Endothelial cell of umbilical vein (primary cell): ENCODE results near the gene NCMAP. TPM values are rescaled to one million over a fixed set of nuclear protein-coding genes. Genes with fewer than 3 reads are reported as not detected.

Source experiments
- BruUV-seq: library from RNA; stranded (reverse); fragments of 400-500 nt; replicated peaks from 2 replicates; lab custom pipeline; 2021; lab: Mats Ljungman, UMichigan
- CTCF ChIA-PET: fragments of 300-600, 350-600 bp; sonication (Branson Sonifier 250); formaldehyde crosslinking; loops from one replicate; lab custom pipeline; 2021; ENCODE audit warnings: antibody characterized with exemption, inconsistent platforms; lab: Charles Lee
- POLR2A ChIA-PET: fragments of 300-600, 350-600 bp; sonication (Branson Sonifier 250); formaldehyde crosslinking; loops from one replicate; lab custom pipeline; 2021; ENCODE audit warnings: antibody characterized with exemption, inconsistent platforms; lab: Charles Lee
- DNase-seq: peaks from one replicate; pipeline ENCODE4 v3.0.0-alpha.2; 2011; ENCODE audit warnings: low read depth, low spot score
- FAIRE-seq: peaks from 2 replicates; lab custom pipeline; 2011; peaks lifted over from hg19 to GRCh38; lab: Jason Lieb, UNC
- H2AFZ ChIP-seq: 2 replicates; pipeline ENCODE4 v1.6.0; 2012; ENCODE audit warnings: low read depth, low read length, control low read depth, inconsistent platforms
- H3K27ac ChIP-seq: 2 replicates; pipeline ENCODE4 v1.5.1; 2011; ENCODE audit warnings: low read depth, mild to moderate bottlenecking, control low read depth, low read length, moderate library complexity; ENCODE audit not compliant: insufficient read depth
- H3K27me3 ChIP-seq, 2 experiments: 2 replicates each; pipeline versions ENCODE4 v1.6.0 to v1.6.1; 2011; ENCODE audit warnings: low read length in 2 of 2, mixed read lengths in 1 of 2; ENCODE audit not compliant: control insufficient read depth in 2 of 2, insufficient read depth in 2 of 2
- H3K36me3 ChIP-seq, 2 experiments: 2 replicates in 1 of 2; 3 replicates in 1 of 2; pipeline ENCODE4 v1.5.1; 2011; ENCODE audit warnings: low read length in 2 of 2, mild to moderate bottlenecking in 1 of 2, moderate library complexity in 1 of 2; ENCODE audit not compliant: control insufficient read depth in 2 of 2, insufficient read depth in 2 of 2; ENCODE audit errors: extremely low read depth in 1 of 2
- H3K4me1 ChIP-seq: 3 replicates; pipeline ENCODE4 v1.5.1; 2011; ENCODE audit warnings: mild to moderate bottlenecking, low read length; ENCODE audit not compliant: control insufficient read depth, insufficient read depth; ENCODE audit errors: extremely low read depth
- H3K4me2 ChIP-seq: 2 replicates; pipeline ENCODE4 v1.6.1; 2011; ENCODE audit warnings: low read length, control low read depth, mixed read lengths; ENCODE audit not compliant: insufficient read depth
- H3K4me3 ChIP-seq, 3 experiments: fragments of 200-600 bp in 1 of 3; sonication (generic), shearing (Covaris generic) in 1 of 3; replicated peaks in 1 of 3; 2 replicates each; pipeline ENCODE4 v1.5.1; 2011 to 2016; ENCODE audit warnings: control low read depth in 3 of 3, low read length in 3 of 3, mild to moderate bottlenecking in 2 of 3, inconsistent platforms in 1 of 3, low read depth in 1 of 3, moderate library complexity in 1 of 3; ENCODE audit not compliant: insufficient read depth in 1 of 3
- H3K79me2 ChIP-seq: 2 replicates; pipeline ENCODE4 v1.6.0; 2012; ENCODE audit warnings: low read length, inconsistent platforms; ENCODE audit not compliant: control insufficient read depth, insufficient read depth
- H3K9ac ChIP-seq: replicated peaks from 2 replicates; pipeline ENCODE3; 2011; ENCODE audit warnings: low read length, control low read depth; ENCODE audit not compliant: insufficient read depth; ENCODE audit errors: extremely low read depth
- H3K9me1 ChIP-seq: replicated peaks from 3 replicates; pipeline ENCODE4 v1.6.0; 2011; ENCODE audit warnings: mild to moderate bottlenecking, low read length; ENCODE audit not compliant: control insufficient read depth, insufficient read depth; ENCODE audit errors: extremely low read depth
- H3K9me3 ChIP-seq: replicated peaks from 2 replicates; pipeline ENCODE4 v1.5.1; 2012; ENCODE audit warnings: low read length, inconsistent platforms; ENCODE audit not compliant: control insufficient read depth, insufficient read depth
- H4K20me1 ChIP-seq: replicated peaks from 2 replicates; pipeline ENCODE3; 2011; ENCODE audit warnings: mild to moderate bottlenecking, low read length; ENCODE audit not compliant: control insufficient read depth, insufficient read depth; ENCODE audit errors: extremely low read depth
- CTCF ChIP-seq, 2 donors: IDR thresholded peaks; 1 replicate in 1 of 2; 2 replicates in 1 of 2; pipeline ENCODE4 v1.5.1; 2011; ENCODE audit warnings: low read length in 2 of 2, mild to moderate bottlenecking in 2 of 2, moderate library complexity in 2 of 2, control low read depth in 1 of 2, inconsistent platforms in 1 of 2, low read depth in 1 of 2; ENCODE audit not compliant: insufficient read depth in 1 of 2; ENCODE audit errors: extremely low read depth in 1 of 2
- FOS ChIP-seq: IDR thresholded peaks from 2 replicates; pipeline ENCODE4 v1.6.1; 2011; ENCODE audit warnings: mild to moderate bottlenecking, low read length, moderate library complexity, borderline replicate concordance; ENCODE audit not compliant: insufficient read depth
- POLR2AphosphoS5 ChIP-seq: IDR thresholded peaks from 2 replicates; pipeline ENCODE4 v1.6.1; 2012; ENCODE audit warnings: low read depth, mild to moderate bottlenecking, control low read depth, low read length, moderate library complexity; ENCODE audit not compliant: insufficient read depth
- dilution Hi-C: fragments of 300-500 bp; cut with MboI; formaldehyde crosslinking; loops from one replicate; pipeline ENCODE4 v1.15.0; 2019; ENCODE audit warnings: low sequenced_read_pairs; ENCODE audit not compliant: extremely low pct_ligation_motif_present
- intact Hi-C: fragments of 100-400 bp; cut with micrococcal nuclease; formaldehyde crosslinking; loops from one replicate; pipeline ENCODE4 v1.10.0; 2022
- polyA plus RNA-seq, 4 experiments: library from polyadenylated mRNA; depleted of rRNA in 3 of 4; stranded (reverse) in 3 of 4; unstranded in 1 of 4; fragments of >200 nt; gene quantifications; 2 replicates each; pipeline versions ENCODE4 v1.2.1 to v1.2.3, GENCODE V29; 2011 to 2012; ENCODE audit warnings: missing spikeins in 1 of 4
- total RNA-seq: library from RNA; stranded (reverse); gene quantifications from 2 replicates; pipeline ENCODE4 v1.2.3, GENCODE V29; 2021

Gene NCMAP
- total and polyA plus RNA-seq, 2 donors (not counting 3 experiments of a cell fraction or from before 2014, with no cell fraction given): not detected

DNA sequence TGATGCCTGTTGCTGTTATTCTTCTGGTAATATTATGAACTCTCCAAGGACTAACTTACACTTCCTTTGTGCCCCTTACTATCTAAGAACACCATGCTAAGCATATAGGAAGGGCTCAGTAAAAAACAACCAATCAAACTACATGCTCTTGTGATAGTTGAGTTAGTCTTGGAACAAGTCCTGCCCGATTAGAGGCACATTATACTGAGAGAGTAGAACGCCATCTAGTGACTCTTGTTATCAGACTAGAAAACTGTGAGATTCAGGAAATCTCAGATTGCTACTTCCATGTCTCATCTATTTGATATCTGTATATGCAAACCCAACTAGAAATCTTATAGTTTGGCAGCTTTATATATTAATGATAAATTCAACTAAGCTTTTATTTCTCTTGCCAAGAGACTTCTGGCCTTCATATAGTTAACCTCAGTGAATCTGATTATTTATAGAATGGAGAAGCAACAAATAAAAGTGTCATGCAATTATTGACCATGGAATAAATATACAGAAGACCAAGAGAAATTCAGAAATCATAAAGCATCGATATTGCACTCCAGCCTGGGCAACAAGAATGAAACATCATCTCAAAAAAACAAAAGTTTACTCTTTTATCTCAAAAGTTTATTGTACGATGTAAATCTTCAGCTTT, 79.4 kb downstream of the NCMAP start:
- Histone ChIP-seq H3K27me3 (peaks cover 8 to 14% of the 10 kb centered on the region in 2 experiments), H3K4me1 (no peaks in the 10 kb centered on the region), H3K4me3 (no peak overlapping the region), H4K20me1 (no peaks in the 10 kb centered on the region), H3K9ac (no peak overlapping the region), H3K9me3 (no peaks in the 10 kb centered on the region), H3K36me3 (no peaks in the 10 kb centered on the region), H3K9me1 (no peaks in the 10 kb centered on the region), H2AFZ (no peak overlapping the region), H3K4me2 (no peak overlapping the region), H3K27ac (no peak overlapping the region), H3K79me2 (no peaks in the 10 kb centered on the region)
- intact Hi-C loops: loop anchor here (1.0 to 5.0 kb wide), 6 partner anchors 43 to 563 kb away; partner anchors contain the start of gene NIPAL3
- TF ChIP-seq POLR2AphosphoS5: no peak
- TF ChIP-seq FOS: no peak
- TF ChIP-seq CTCF (IDR thresholded peaks at IDR 0.05; ENCODE audit: extremely low read depth in 1 of 2, insufficient read depth in 1 of 2, low read depth in 1 of 2, low read length in 2 of 2): peak; percentile 36 to 44
- CTCF ChIA-PET: interaction anchor here (0.8 to 10.3 kb wide), 9 partner anchors 43 to 485 kb away, joined by 3 to 128 read pairs (median 4); no protein-coding TSS in a partner anchor
- BruUV-seq: no TSS peak
- DNase-seq (peak; percentile 79), FAIRE-seq (peak; percentile 90)
- POLR2A ChIA-PET: no interaction called here
- dilution Hi-C loops: no loop called here
